GM21526 (cell line): ENCODE results near the gene GSTT2B.
"Not testable (repeated sequence)": the region's sequence is repeated elsewhere in the genome, so short reads cannot be mapped to it uniquely, and the experiment has no call there.

Experiments
- ATAC-seq: cut with Tn5 transposase; IDR thresholded peaks from one replicate; pipeline ENCODE4 v1.9.1; 2021; ENCODE audit warnings: moderate library complexity; ENCODE audit not compliant: unreplicated experiment, low FRiP score

GSTT2B gene

GRCh38 chr22:23961084-23961771 is at the start of gene GSTT2B:
TSS of gene GSTT2B (minus strand) at chr22:23961195. CDS start at chr22:23961131, 64 bp downstream.
- not testable (repeated sequence) for ATAC-seq

GRCh38 chr22:24010018-24010391 is 49.0 kb upstream of the GSTT2B start:
- ATAC-seq, result no peak

- no peak for ATAC-seq
These were observed 48.4 kb upstream of the GSTT2B start for GRCh38 chr22:24009227-24010017.

- no peak for ATAC-seq
These were observed 47.6 kb upstream of the GSTT2B start for GRCh38 chr22:24008381-24009226.

GRCh38 chr22:24008022-24008283 is 47.0 kb upstream of the GSTT2B start:
- ATAC-seq, result no peak

GRCh38 chr22:24007253-24008021 is 46.4 kb upstream of the GSTT2B start:
- no peak for ATAC-seq

- no peak for ATAC-seq
These were observed 45.9 kb upstream of the GSTT2B start for GRCh38 chr22:24006914-24007214.

GRCh38 chr22:24006207-24006913 is 45.4 kb upstream of the GSTT2B start:
- no peak for ATAC-seq

GRCh38 chr22:24005201-24005600 is 44.2 kb upstream of the GSTT2B start, which contains the start of gene GSTT4:
TSS of gene GSTT4 (minus strand) at chr22:24005453. CDS start at chr22:24005356, 97 bp downstream.
- no peak for ATAC-seq

GRCh38 chr22:24003887-24004286 is 42.9 kb upstream of the GSTT2B start:
- ATAC-seq, result no peak

GRCh38 chr22:24002851-24003250 is 41.9 kb upstream of the GSTT2B start:
- no peak for ATAC-seq

GRCh38 chr22:24002272-24002671 is 41.3 kb upstream of the GSTT2B start:
- no peak for ATAC-seq

- ATAC-seq, result no peak
These were observed 40.3 kb upstream of the GSTT2B start for GRCh38 chr22:24001314-24001713.

- ATAC-seq, result not testable (repeated sequence)
These were observed 38.8 kb upstream of the GSTT2B start for GRCh38 chr22:23999779-24000178.

- ATAC-seq, result no peak
These were observed 36.1 kb upstream of the GSTT2B start for GRCh38 chr22:23997092-23997491.

- ATAC-seq, result not testable (repeated sequence)
These were observed 32.7 kb upstream of the GSTT2B start for GRCh38 chr22:23993581-23994177.

- not testable (repeated sequence) for ATAC-seq
These were observed 32.1 kb upstream of the GSTT2B start for GRCh38 chr22:23993080-23993479.

- ATAC-seq, result not testable (repeated sequence)
These were observed 28.7 kb upstream of the GSTT2B start for GRCh38 chr22:23989583-23990244.

- ATAC-seq, result not testable (repeated sequence)
These were observed 25.7 kb upstream of the GSTT2B start for GRCh38 chr22:23986538-23987178.
